Measurements from ENCODE around the gene CALD1. TPM values are rescaled to one million over a fixed set of nuclear protein-coding genes. Genes with fewer than 3 reads are reported as not detected.

Gene CALD1
- total RNA-seq, 1 experiment from 2014 or later, result 107 TPM

- Histone ChIP-seq H2BK12ac (ENCODE audit: insufficient read length, low read depth, low read length) (no peak overlapping the region), H3K23ac (ENCODE audit: insufficient read length, low read depth, low read length) (no peak overlapping the region), H3K9me3 (ENCODE audit: control insufficient read depth, low read depth, low read length) (no peaks in the 10 kb centered on the region), H3K14ac (ENCODE audit: insufficient read depth, low read length) (no peak overlapping the region), H3K79me1 (ENCODE audit: insufficient read depth, low read depth, low read length, poor library complexity, severe bottlenecking) (no peaks in the 10 kb centered on the region), H4K8ac (replicated peaks; ENCODE audit: insufficient read length, low read depth, low read length) (no peak overlapping the region), H3K4ac (ENCODE audit: low read depth, low read length) (no peak overlapping the region), H3K9ac (ENCODE audit: extremely low read depth, insufficient read length, low read length) (no peak overlapping the region), H3K4me2 (ENCODE audit: insufficient read depth, insufficient read length, low read length) (no peak overlapping the region), H2AFZ (ENCODE audit: low read length) (no peak overlapping the region), H2BK5ac (ENCODE audit: insufficient read length, low read length) (no peak overlapping the region), H3K27ac (ENCODE audit: insufficient read length, low read depth, low read length) (no peak overlapping the region), H3K18ac (ENCODE audit: insufficient read length, low read depth, low read length) (no peak overlapping the region), H4K20me1 (ENCODE audit: control insufficient read depth, insufficient read depth, insufficient read length) (no peaks in the 10 kb centered on the region), H3K27me3 (ENCODE audit: insufficient read depth, low read length) (no peaks in the 10 kb centered on the region), H2AK5ac (ENCODE audit: insufficient read length, low read length) (no peak overlapping the region), H2BK15ac (ENCODE audit: low read depth, low read length) (no peak overlapping the region), H4K91ac (ENCODE audit: insufficient read length, low read depth, low read length) (no peak overlapping the region), H3K4me1 (ENCODE audit: insufficient read depth, low read length) (peaks cover 9% of the 10 kb centered on the region; the same call in 1 of the 2 replicates), H3K23me2 (ENCODE audit: insufficient read length, low read depth, low read length, poor library complexity, severe bottlenecking) (no peaks in the 10 kb centered on the region), H4K5ac (ENCODE audit: insufficient read length, low read depth, low read length) (no peak overlapping the region), H2BK120ac (ENCODE audit: low read depth, low read length, poor library complexity, severe bottlenecking) (no peak overlapping the region), H3K79me2 (ENCODE audit: insufficient read depth, low read length) (no peaks in the 10 kb centered on the region), H3T11ph (ENCODE audit: low read length) (no peak overlapping the region), H2BK20ac (ENCODE audit: low read depth, low read length, poor library complexity, severe bottlenecking) (no peak overlapping the region), H3K56ac (ENCODE audit: insufficient read length, low read depth, low read length) (no peak overlapping the region)
- no CpG with 5 or more reads among the region's 3 CpGs for WGBS (ENCODE audit: extremely low coverage, insufficient read length, low lambda C conversion rate)
- H3K36me3 Mint-ChIP-seq (ENCODE audit: insufficient read depth in 1 of 3, low read depth in 3 of 3), result no peaks in the 10 kb centered on the region
- H3K27ac Mint-ChIP-seq, result no peak overlapping the region
- H3K9me3 Mint-ChIP-seq, result no peaks in the 10 kb centered on the region
- no peak overlapping the region for H3K4me3 Mint-ChIP-seq
- no peaks in the 10 kb centered on the region for H3K27me3 Mint-ChIP-seq (ENCODE audit: low read depth)
- no peak for DNase-seq
- peaks cover 19 to 20% of the 10 kb centered on the region in 2 experiments for H3K4me1 Mint-ChIP-seq
- no peak for TF ChIP-seq CTCF (conservative IDR thresholded peaks at IDR 0.05)
Observed at GRCh38 chr7:134739362-134739761, 40.1 kb upstream of the CALD1 start.

Data from H9 (cell line).